ENCODE results near the gene LIPC.

Gene LIPC

GRCh38 chr15:58407236-58407775 lies 24.5 kb upstream of the LIPC start:
- DNase-seq: no peak

GRCh38 chr15:58407778-58408177 lies 24.0 kb upstream of the LIPC start:
- DNase-seq: no peak

GRCh38 chr15:58409861-58410260 lies 21.9 kb upstream of the LIPC start:
- DNase-seq: no peak

GRCh38 chr15:58410353-58410752 lies 21.4 kb upstream of the LIPC start:
- peak; percentile 68 for DNase-seq

- no peak for DNase-seq
Observed at GRCh38 chr15:58413253-58413652, 18.5 kb upstream of the LIPC start.

GRCh38 chr15:58415636-58416035 lies 16.2 kb upstream of the LIPC start:
- DNase-seq: no peak

- DNase-seq: no peak
Observed at GRCh38 chr15:58416963-58417362, 14.8 kb upstream of the LIPC start.

- DNase-seq: no peak
Observed at GRCh38 chr15:58418135-58418534, 13.7 kb upstream of the LIPC start.

- no peak for DNase-seq
Observed at GRCh38 chr15:58419803-58420524, 11.8 kb upstream of the LIPC start.

GRCh38 chr15:58420579-58421043 lies 11.2 kb upstream of the LIPC start:
- no peak for DNase-seq

GRCh38 chr15:58423205-58423604 lies 8.6 kb upstream of the LIPC start:
- DNase-seq: no peak

GRCh38 chr15:58423831-58424608 lies 7.8 kb upstream of the LIPC start:
- DNase-seq: no peak

GRCh38 chr15:58424722-58425121 lies 7.1 kb upstream of the LIPC start:
- DNase-seq: no peak

GRCh38 chr15:58425185-58425584 lies 6.6 kb upstream of the LIPC start:
- no peak for DNase-seq

- DNase-seq: no peak
Observed at GRCh38 chr15:58425834-58426233, 6.0 kb upstream of the LIPC start.

GRCh38 chr15:58426501-58426900 lies 5.3 kb upstream of the LIPC start:
- DNase-seq: no peak

- DNase-seq: no peak
Observed at GRCh38 chr15:58427987-58428386, 3.8 kb upstream of the LIPC start.

- no peak for DNase-seq
Observed at GRCh38 chr15:58430224-58430787, 1.5 kb upstream of the LIPC start.

- no peak for DNase-seq
Observed at GRCh38 chr15:58432401-58432800, 610 bp downstream of the LIPC start.

- DNase-seq: no peak
Observed at GRCh38 chr15:58433597-58434333, 2.0 kb downstream of the LIPC start.

GRCh38 chr15:58434334-58434875 lies 2.6 kb downstream of the LIPC start:
- DNase-seq: no peak

- DNase-seq: no peak
Observed at GRCh38 chr15:58436552-58436951, 4.8 kb downstream of the LIPC start.

Measured in activated effector memory CD4-positive, alpha-beta T cell treated with anti-CD3 and anti-CD28 coated beads, Interleukin-2, amount 50 U/mL, for 16 hours (primary cell).